ENCODE results near the gene CD300E.
"Not testable (repeated sequence)": the region's sequence is repeated elsewhere in the genome, so short reads cannot be mapped to it uniquely, and the experiment has no call there.

Gene CD300E

GRCh38 chr17:74636541-74637085 is 13.1 kb upstream of the CD300E start:
- DNase-seq (ENCODE audit: low read depth in 4 of 4, low spot score in 1 of 4): not testable (repeated sequence)

- no peak for DNase-seq (ENCODE audit: low read depth in 4 of 4, low spot score in 1 of 4)
Measured at GRCh38 chr17:74635418-74635817, 11.9 kb upstream of the CD300E start.

- no peak for DNase-seq (ENCODE audit: low read depth in 4 of 4, low spot score in 1 of 4)
Measured at GRCh38 chr17:74633326-74633725, 9.8 kb upstream of the CD300E start.

- no peak for DNase-seq (ENCODE audit: low read depth in 4 of 4, low spot score in 1 of 4)
Measured at GRCh38 chr17:74632617-74633016, 9.1 kb upstream of the CD300E start.

GRCh38 chr17:74631468-74632450 is 8.2 kb upstream of the CD300E start:
- no peak for DNase-seq (ENCODE audit: low read depth in 4 of 4, low spot score in 1 of 4)

GRCh38 chr17:74630251-74630650 is 6.7 kb upstream of the CD300E start:
- not testable (repeated sequence) for DNase-seq (ENCODE audit: low read depth in 4 of 4, low spot score in 1 of 4)

GRCh38 chr17:74625661-74626060 is 2.1 kb upstream of the CD300E start:
- DNase-seq (ENCODE audit: low read depth in 4 of 4, low spot score in 1 of 4): no peak

GRCh38 chr17:74624131-74624530 is 593 bp upstream of the CD300E start:
- DNase-seq (ENCODE audit: low read depth in 4 of 4, low spot score in 1 of 4): no peak

- DNase-seq (ENCODE audit: low read depth in 4 of 4, low spot score in 1 of 4): no peak
Measured at GRCh38 chr17:74619077-74619673, 4.4 kb downstream of the CD300E start.

GRCh38 chr17:74618451-74618850 is 5.1 kb downstream of the CD300E start:
- DNase-seq (ENCODE audit: low read depth in 4 of 4, low spot score in 1 of 4): no peak

- DNase-seq (ENCODE audit: low read depth in 4 of 4, low spot score in 1 of 4): no peak
Measured at GRCh38 chr17:74616696-74617095, 6.8 kb downstream of the CD300E start.

GRCh38 chr17:74612046-74612445 is 11.5 kb downstream of the CD300E start:
- no peak for DNase-seq (ENCODE audit: low read depth in 4 of 4, low spot score in 1 of 4)

- no peak for DNase-seq (ENCODE audit: low read depth in 4 of 4, low spot score in 1 of 4)
Measured at GRCh38 chr17:74610108-74610507, 13.4 kb downstream of the CD300E start.

- DNase-seq (ENCODE audit: low read depth in 4 of 4, low spot score in 1 of 4): no peak
Measured at GRCh38 chr17:74608511-74608910, 15.0 kb downstream of the CD300E start.

- DNase-seq (ENCODE audit: low read depth in 4 of 4, low spot score in 1 of 4): no peak
Measured at GRCh38 chr17:74607221-74607620, 16.3 kb downstream of the CD300E start.

GRCh38 chr17:74606050-74606449 is 17.5 kb downstream of the CD300E start:
- no peak for DNase-seq (ENCODE audit: low read depth in 4 of 4, low spot score in 1 of 4)

GRCh38 chr17:74605361-74605760 is 18.2 kb downstream of the CD300E start:
- no peak for DNase-seq (ENCODE audit: low read depth in 4 of 4, low spot score in 1 of 4)

GRCh38 chr17:74604761-74605160 is 18.8 kb downstream of the CD300E start:
- no peak for DNase-seq (ENCODE audit: low read depth in 4 of 4, low spot score in 1 of 4)

GRCh38 chr17:74604200-74604599 is 19.3 kb downstream of the CD300E start:
- DNase-seq (ENCODE audit: low read depth in 4 of 4, low spot score in 1 of 4): no peak

- DNase-seq (ENCODE audit: low read depth in 4 of 4, low spot score in 1 of 4): no peak
Measured at GRCh38 chr17:74603746-74604145, 19.8 kb downstream of the CD300E start.

- no peak for DNase-seq (ENCODE audit: low read depth in 4 of 4, low spot score in 1 of 4)
Measured at GRCh38 chr17:74603037-74603635, 20.4 kb downstream of the CD300E start.

Measured in stimulated activated CD4-positive, alpha-beta T cell treated with anti-CD3 and anti-CD28 coated beads, Interleukin-1b, Interleukin-23, amount 100 ng/mL, for 24 hours (primary cell).